SK-N-SH (cell line): Measurements from ENCODE around the gene CENPV.

Source experiments
- EP300 ChIP-seq, 2 experiments: IDR thresholded peaks; 2 replicates each; pipeline versions ENCODE4 v1.4.0 to v1.6.1; 2012; ENCODE audit warnings: borderline replicate concordance in 1 of 2, low read depth in 1 of 2, low read length in 1 of 2
- EZH2phosphoT487 ChIP-seq: fragments of 200-600 bp; sonication (generic); IDR thresholded peaks from 2 replicates; pipeline ENCODE4 v1.6.1; 2017; ENCODE audit warnings: low read depth, mixed run types, mild to moderate bottlenecking, antibody characterized with exemption, moderate library complexity, borderline replicate concordance
- FOXM1 ChIP-seq: IDR thresholded peaks from 2 replicates; pipeline ENCODE4 v1.4.0; 2012; ENCODE audit warnings: low read depth, mild to moderate bottlenecking
- GABPA ChIP-seq: IDR thresholded peaks from 2 replicates; pipeline ENCODE4 v1.4.0; 2012; ENCODE audit warnings: low read depth, mild to moderate bottlenecking
- MXI1 ChIP-seq: IDR thresholded peaks from 2 replicates; pipeline ENCODE4 v1.6.1; 2012; ENCODE audit warnings: mild to moderate bottlenecking, low read depth, low read length, improper control_type of control experiment
- NRF1 ChIP-seq: IDR thresholded peaks from 2 replicates; pipeline ENCODE4 v1.6.1; 2012; ENCODE audit warnings: low read depth, mild to moderate bottlenecking, low read length
- PBX3 ChIP-seq: IDR thresholded peaks from 2 replicates; pipeline ENCODE4; 2012
- POLR2AphosphoS5 ChIP-seq: IDR thresholded peaks from 2 replicates; pipeline ENCODE4 v1.6.1; 2012; ENCODE audit warnings: low read depth, low read length
- USF1 ChIP-seq: IDR thresholded peaks from 2 replicates; pipeline ENCODE4 v1.4.0; 2012; ENCODE audit warnings: low read depth, borderline replicate concordance
- USF2 ChIP-seq: fragments of 150-350 bp; IDR thresholded peaks from 2 replicates; pipeline ENCODE4 v1.6.1; 2017; ENCODE audit warnings: antibody characterized with exemption, low read length, low read depth, borderline replicate concordance
- YY1 ChIP-seq: IDR thresholded peaks from 2 replicates; pipeline ENCODE4 v1.4.0; 2012; ENCODE audit warnings: low read depth, mild to moderate bottlenecking
- TF ChIP-seq, protein P1 (sequence below): fragments of 200-600 bp; sonication (generic); IDR thresholded peaks from 2 replicates; pipeline ENCODE4 v1.6.1; 2017; ENCODE audit warnings: antibody characterized with exemption, mild to moderate bottlenecking, moderate library complexity
- TF ChIP-seq, protein P2 (sequence below): IDR thresholded peaks from 2 replicates; pipeline ENCODE4 v1.6.1; 2012; ENCODE audit warnings: mild to moderate bottlenecking, low read depth, low read length, moderate library complexity
- TF ChIP-seq, protein P3 (sequence below): IDR thresholded peaks from 2 replicates; pipeline ENCODE4 v1.4.0; 2012; ENCODE audit warnings: low read depth

- TF ChIP-seq FOXM1: no peak
- no peak for TF ChIP-seq EP300 (IDR thresholded peaks at IDR 0.05; ENCODE audit: borderline replicate concordance in 1 of 2, low read depth in 1 of 2, low read length in 1 of 2)
- TF ChIP-seq YY1: no peak
- TF ChIP-seq USF1: no peak
- TF ChIP-seq MXI1: no peak
- TF ChIP-seq, protein P1, sequence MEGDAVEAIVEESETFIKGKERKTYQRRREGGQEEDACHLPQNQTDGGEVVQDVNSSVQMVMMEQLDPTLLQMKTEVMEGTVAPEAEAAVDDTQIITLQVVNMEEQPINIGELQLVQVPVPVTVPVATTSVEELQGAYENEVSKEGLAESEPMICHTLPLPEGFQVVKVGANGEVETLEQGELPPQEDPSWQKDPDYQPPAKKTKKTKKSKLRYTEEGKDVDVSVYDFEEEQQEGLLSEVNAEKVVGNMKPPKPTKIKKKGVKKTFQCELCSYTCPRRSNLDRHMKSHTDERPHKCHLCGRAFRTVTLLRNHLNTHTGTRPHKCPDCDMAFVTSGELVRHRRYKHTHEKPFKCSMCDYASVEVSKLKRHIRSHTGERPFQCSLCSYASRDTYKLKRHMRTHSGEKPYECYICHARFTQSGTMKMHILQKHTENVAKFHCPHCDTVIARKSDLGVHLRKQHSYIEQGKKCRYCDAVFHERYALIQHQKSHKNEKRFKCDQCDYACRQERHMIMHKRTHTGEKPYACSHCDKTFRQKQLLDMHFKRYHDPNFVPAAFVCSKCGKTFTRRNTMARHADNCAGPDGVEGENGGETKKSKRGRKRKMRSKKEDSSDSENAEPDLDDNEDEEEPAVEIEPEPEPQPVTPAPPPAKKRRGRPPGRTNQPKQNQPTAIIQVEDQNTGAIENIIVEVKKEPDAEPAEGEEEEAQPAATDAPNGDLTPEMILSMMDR: no peak
- TF ChIP-seq, protein P2, sequence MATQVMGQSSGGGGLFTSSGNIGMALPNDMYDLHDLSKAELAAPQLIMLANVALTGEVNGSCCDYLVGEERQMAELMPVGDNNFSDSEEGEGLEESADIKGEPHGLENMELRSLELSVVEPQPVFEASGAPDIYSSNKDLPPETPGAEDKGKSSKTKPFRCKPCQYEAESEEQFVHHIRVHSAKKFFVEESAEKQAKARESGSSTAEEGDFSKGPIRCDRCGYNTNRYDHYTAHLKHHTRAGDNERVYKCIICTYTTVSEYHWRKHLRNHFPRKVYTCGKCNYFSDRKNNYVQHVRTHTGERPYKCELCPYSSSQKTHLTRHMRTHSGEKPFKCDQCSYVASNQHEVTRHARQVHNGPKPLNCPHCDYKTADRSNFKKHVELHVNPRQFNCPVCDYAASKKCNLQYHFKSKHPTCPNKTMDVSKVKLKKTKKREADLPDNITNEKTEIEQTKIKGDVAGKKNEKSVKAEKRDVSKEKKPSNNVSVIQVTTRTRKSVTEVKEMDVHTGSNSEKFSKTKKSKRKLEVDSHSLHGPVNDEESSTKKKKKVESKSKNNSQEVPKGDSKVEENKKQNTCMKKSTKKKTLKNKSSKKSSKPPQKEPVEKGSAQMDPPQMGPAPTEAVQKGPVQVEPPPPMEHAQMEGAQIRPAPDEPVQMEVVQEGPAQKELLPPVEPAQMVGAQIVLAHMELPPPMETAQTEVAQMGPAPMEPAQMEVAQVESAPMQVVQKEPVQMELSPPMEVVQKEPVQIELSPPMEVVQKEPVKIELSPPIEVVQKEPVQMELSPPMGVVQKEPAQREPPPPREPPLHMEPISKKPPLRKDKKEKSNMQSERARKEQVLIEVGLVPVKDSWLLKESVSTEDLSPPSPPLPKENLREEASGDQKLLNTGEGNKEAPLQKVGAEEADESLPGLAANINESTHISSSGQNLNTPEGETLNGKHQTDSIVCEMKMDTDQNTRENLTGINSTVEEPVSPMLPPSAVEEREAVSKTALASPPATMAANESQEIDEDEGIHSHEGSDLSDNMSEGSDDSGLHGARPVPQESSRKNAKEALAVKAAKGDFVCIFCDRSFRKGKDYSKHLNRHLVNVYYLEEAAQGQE: no peak
- no peak for TF ChIP-seq NRF1
- TF ChIP-seq GABPA: no peak
- TF ChIP-seq POLR2AphosphoS5: no peak
- TF ChIP-seq PBX3: no peak
- TF ChIP-seq EZH2phosphoT487: no peak
- no peak for TF ChIP-seq USF2
- TF ChIP-seq, protein P3, sequence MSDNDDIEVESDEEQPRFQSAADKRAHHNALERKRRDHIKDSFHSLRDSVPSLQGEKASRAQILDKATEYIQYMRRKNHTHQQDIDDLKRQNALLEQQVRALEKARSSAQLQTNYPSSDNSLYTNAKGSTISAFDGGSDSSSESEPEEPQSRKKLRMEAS: no peak
These were observed 25.5 kb upstream of the CENPV start for GRCh38 chr17:16378636-16379282.
